AG08396 (cell line): Measurements from ENCODE around the gene TJP2.
"Not testable (repeated sequence)": the region's sequence is repeated elsewhere in the genome, so short reads cannot be mapped to it uniquely, and the experiment has no call there.

Experiments used
- DNase-seq: peaks from one replicate; pipeline ENCODE4 v3.0.0; 2012; ENCODE audit warnings: low spot score, mixed read lengths

Gene TJP2

DNA sequence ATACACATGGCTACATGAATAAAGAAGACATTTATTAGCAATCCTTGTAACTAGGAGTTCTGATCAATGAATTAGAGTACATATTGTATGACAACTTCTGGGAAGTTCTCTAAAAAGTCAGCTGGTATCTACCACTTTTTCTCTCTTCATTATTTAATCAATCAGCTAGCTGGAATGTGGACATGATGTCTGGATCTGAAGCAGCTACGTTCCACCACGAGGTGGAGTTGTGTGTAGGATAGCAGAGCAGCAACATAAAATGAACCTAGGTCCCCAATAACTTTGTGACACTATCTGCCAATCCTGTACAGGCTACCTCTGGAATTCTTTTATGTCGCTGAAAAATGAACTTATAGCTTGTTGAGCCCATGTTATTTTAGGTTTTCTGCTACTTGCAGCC, 118.0 kb downstream of the TJP2 start:
- no peak for DNase-seq

DNA sequence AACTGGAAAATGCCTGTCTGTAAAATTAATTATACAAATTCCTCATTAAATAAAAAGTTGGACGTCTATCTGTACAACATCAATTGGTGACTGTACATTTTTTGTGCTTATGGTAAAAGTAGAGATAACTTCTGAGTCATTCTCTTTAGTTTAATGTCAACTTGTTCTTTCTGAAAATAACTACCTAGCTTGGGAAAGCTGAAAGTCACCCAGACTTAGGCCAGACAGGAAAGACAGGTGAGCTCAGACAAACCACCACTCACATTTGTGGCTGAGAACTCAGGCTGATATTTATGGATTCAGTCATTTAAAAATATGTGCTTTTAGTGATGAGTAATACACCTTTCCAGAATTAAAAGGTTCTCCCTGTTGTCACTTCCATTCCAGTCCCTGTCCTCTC, 119.1 kb downstream of the TJP2 start:
- DNase-seq: no peak

DNA sequence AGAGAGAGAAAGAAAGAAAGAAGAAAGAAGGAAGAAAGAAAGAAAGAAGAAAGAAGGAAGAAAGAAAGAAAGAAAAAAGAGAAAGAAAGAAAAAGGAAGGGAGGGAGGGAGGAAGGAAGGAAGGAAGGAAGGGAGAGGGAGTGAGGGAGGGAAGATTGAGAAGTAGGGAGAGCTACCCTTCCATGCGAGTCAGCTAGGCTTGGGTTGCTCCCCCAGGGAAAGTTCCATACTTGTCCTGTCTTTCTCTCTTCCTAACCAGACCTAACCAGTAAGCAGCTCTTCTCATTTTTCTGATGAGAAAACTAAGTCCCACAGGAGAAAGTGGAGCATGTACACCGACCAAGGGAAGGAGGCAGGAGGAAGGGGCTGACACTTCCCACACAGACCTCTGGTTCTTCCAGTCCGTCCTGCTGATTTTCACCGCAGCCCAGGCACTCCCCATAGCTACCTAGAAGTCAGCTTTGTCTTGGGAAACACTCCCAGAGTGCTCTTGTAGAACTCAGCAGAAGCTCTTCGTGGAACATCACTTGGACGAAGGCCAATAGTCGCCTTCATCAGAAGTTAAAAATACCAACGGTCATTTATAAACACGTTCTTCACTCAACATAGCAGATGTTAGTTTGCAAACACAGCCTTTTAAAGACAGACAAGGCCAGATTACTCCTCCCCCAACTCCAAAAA, 121.9 kb downstream of the TJP2 start:
- no peak for DNase-seq

DNA sequence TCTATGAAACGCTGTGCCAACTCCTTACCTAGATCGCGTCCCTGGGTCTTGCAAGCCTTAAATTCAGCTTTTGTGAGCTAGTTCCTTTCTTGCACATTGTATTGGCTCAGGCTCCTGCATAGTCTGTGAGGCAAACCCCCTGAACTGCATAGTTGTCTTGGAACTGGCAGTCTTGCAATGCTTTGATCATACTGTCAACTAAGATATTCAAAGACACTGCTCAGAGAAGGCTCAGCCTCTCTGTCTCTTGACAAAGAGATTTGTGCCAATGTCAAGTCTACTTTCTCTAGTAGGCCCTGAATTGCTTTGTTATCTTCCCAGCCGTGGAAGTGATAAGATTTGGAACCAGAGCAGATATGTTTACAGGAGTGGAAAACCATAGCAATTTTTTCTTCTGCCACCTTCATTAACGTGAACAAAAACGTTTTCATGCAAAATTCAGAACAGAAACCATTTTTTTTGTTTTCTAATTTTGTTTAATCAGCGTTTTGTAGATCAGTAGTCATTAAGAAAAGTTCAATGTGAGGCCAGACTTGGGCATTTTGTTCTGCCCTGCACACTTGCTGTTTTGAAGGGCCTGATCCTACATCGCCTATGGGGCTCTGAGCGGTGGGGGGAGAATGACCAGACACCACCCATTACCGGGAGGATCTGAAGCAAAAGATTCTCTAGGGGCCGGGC, 123.4 kb downstream of the TJP2 start:
- no peak for DNase-seq

DNA sequence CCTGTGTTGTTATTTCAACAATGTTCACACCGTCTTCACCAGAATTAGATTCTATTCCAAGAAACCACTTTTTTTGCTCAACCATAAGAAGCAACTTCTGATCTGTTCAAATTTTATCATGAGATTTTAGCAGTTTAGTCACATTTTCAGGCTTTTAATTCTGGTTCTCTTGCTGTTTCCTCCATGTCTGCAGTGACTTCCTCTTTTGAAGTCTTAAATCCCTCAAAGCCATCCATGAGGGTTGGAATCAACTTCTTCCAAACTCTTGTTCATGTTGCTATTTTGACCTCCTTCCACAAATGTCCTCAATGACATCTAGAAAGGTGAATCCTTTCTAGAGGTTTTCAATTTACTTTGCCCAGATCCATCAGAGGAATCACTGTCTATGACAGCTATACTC, 125.2 kb downstream of the TJP2 start:
- DNase-seq: no peak

DNA sequence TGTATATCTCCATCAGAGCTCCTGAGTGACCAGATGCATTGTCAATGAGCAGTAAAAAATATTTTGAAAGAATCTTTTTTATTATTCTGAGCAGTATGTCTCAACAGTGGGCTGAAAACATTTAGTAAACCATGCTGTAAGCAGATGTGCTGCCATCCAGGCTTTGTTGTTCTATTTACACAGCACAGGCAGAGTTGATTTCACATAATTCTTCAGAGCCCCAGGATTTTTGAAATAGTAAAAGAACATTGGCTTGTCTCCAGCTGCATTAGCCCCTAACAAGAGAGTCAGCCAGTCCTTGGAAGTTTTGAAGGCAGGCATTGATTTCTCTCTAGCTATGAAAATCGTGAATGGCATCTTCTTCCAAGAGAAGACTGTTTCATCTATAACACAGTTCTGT, 125.7 kb downstream of the TJP2 start:
- no peak for DNase-seq

DNA sequence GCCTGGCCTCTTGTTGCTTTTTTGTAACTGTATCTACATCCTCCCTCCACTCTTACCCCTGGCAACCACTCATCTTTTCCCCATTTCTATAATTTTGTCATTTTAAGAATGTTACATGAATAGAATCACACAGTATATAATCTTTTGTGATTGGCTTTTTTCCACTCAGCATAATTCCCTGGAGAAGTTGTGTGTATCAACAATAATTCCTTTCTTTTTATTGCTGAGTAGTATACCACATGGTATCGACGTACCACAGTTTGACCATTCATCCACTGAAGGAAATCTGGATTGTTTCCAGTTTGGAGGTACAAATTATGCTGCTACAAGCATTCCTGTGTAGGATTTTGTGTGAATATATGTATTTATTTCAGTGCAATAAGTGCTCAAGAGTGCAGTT, 129.3 kb downstream of the TJP2 start:
- DNase-seq: no peak

DNA sequence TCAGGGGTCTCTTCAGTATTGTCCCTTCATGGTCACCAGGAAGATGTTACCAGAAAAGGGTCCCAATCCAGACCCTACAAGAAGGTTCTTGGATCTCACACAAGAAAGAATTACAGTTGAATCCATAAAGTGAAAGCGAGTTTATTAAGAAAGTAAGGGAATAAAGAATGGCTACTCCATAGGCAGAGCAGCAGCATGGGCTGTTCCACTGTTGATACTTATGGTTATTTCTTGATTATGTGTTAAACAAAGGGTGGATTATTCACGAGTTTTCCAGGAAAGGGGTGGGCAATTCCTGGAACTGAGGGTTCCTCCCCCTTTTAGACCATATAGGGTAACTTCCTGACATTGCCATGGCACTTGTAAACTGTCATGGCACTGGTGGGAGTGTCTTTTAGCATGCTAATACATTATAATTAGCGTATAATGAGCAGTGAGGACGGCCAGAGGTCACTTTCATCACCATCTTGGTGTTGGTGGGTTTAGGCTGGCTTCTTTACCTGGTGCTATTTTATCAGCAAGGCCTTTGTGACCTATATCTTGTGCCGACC, 132.9 kb downstream of the TJP2 start:
- DNase-seq: not testable (repeated sequence)

DNA sequence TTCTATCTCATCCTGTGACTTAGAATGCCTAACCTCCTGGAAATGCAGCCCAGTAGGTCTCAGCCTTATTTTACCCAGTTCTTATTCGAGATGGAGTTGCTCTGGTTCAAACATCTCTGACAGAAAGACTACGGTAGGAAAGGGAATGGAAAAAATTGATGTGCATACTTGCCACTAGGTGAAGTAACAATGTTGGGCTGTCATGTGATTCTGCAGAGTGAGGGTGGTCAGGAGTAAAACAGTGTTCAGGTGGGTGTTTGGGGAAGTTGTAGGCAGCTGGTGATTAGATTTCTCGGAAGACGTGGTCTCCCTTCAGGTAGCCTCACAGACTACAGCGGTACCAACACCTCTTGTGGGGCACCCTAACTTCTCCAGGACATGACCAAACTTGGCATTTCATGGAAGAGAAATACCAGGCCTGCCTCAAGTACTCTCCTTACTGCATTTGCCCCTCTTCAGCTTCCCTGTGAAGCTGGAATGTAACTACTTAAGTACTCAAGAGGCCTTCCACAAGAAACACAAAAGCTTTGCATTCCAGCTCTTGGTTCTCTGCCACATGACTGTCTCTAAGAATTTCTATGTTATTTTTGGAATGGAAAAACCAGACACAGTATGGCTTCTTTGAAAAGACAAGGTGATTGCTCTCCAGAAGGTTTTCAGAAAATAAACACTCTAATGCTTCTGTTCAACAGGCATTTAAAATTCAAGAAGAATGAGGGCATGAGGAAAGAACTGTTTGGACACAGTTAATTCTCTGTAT, 133.5 kb downstream of the TJP2 start:
- peak; percentile 36 for DNase-seq

DNA sequence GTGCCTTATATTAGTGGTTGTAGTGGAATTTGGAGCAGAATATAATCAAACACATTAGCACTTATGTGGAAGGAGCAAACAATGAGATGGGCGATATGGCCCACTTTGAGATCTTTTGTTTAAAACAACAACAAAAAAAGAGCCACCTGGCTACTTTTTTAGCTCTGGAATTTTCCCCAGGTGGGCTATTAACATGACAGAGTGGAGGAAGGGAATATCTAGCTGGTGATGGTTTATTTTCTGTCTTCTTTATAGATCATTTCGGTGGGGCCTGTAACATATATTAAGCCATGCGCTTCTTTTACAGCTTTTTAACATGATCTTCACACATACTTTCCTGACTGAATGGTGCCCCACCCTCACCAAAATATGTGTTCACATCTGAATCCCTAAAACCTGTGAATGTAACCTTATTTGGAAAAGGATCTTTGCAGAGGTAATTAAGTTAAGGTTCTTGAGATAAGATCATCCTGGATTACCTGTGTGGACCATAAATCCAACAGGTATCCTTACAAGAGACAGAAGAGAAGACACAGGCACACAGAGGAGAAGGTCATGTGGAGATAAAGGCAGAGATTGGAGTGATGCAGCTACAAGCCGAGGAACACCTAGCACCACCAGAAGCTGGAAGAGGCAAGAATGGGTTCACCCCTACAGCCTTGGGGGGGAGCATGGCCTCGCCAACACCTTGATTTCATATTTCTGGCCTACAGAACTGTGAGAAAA, 134.3 kb downstream of the TJP2 start:
- DNase-seq: no peak

DNA sequence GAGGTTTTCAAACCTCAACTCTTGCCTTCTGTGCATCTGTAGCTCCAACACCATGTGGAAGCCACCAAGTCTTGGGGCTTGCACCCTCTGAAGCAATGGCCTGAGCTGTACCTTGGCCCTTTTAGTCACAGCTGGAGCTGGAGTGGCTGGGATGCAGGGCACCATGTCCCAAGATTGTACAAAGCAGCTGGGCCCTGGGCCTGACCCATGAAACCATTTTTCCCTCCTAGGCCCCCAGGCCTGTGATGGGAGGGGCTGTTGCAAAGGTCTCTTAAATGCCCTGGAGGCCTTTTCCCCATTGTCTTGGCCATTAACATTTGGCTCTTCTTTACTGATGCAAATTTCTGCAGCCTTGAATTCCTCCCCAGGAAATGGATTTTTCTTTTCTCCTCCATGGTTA, 139.1 kb downstream of the TJP2 start:
- DNase-seq: no peak

DNA sequence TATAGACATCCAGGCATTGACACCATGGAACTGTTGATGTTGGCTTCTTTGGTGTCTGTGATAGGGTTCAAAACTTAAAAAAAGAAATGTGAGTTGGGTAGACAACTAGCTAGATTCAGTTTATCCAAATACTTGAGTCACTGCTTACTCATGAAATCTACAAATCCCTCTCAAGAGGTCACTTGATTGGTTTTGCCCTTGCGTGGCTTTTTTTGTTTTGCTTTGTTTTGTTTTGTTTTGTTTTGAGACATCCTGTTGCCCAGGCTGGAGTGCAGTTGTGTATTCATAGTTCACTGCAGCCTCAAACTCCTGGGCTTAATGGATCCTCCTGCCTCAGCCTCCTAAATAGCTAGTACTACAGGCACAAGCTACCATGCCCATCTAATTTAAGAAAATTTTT, 140.5 kb downstream of the TJP2 start:
- no peak for DNase-seq

DNA sequence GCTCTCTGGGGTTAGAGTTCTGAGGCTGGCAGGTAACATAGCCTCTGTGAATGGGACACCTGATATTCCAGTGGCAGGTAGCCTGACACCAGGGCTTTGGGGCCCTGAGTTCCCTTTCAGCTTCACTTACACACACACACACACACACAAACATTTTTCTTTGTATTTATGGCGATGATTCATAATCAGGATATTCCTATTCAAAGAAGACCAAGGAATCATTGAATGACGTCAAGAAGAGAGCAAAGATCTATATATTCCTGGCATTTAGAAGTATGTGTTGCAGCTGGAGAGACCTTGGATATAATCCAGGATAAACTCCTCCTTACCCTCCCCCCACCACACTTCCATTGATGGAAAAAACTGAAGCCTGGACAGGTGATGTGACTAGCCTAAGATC, 143.0 kb downstream of the TJP2 start:
- no peak for DNase-seq

DNA sequence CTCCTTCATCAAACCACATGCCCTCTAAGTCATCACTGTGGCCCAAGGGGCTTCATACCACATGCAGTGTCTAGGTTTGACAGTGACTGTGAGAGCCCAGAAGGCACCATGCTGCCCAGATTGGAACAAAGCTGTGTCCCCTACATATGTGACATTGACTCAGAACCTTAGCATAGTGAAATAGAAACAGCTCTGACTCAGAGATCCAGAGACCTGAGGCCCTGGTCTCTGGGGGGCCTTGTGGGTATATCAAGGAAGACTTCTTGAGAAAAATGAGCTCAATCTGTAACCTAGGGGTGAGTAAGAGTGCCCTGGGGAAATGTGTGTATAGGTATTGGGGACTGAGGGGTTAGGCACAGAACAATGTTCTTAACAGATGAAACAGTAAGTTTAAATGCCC, 143.8 kb downstream of the TJP2 start:
- no peak for DNase-seq

DNA sequence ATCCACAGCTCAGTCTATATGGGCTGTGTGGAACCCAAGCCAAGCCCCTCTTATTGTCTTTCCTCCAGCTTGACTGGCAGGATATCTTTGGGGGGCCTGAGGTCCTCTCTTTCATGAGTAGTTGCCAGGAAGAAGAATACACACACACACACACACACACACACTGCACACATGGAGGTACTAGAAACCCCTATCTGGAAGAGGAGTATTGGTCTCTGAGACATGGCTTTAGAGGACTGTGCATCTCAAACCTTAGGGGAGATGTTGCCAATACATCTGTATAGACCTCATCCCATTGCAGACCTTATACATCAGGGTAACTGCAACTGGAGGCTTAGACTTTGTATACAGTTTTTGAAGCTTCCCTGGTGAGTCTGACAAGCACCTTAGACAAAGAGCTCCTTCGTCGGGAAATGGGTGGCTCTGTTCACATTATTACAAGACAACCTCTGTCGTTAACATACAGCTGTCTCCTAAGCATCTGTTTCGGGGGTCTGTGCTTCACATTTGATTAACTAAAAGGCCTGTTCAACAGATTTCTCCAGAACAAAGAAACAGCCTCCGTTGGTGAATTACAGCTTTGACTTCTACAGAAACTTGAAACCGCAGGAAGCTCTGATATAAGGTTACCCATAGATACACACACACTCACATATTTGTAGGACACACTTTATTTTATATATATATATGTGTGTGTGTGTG, 145.4 kb downstream of the TJP2 start:
- no peak for DNase-seq

DNA sequence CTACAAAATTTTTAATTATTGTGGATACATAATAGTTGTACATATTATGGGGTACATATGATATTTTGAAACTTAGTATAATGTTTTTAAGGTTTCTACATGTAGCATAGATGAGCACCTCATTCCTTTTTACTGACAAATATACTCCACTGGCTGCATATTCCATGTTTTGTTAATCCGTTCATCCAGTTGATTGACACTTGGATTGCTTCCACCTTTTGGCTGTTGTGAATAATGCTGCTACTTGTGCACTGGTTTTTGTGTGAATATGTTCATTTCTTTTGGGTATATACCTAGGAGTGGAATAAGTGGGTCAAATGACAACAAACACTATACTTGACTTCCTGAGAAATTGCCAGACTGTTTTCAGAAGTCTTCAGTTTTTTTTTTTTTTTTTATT, 148.2 kb downstream of the TJP2 start:
- no peak for DNase-seq

DNA sequence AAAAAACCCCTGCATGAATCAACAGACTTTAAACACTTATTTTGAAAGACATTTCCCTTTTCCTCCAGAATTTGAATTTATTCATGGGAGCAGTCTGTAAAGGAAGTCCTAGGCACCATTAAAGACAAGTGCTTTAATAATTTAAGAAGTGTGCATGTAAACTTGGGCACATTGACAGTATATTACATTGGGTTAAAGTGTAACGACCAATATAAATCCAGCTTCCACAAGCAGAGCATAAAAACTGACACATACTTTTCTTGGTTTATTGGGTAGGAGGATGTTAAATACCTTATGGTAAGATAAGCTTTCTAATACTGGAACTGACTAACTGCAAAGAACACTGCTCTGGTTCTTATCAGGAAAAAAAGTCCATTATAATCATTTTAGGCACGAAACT, 149.8 kb downstream of the TJP2 start:
- no peak for DNase-seq
